Loucy (cell line): Measurements from ENCODE around the gene EDARADD.

Source experiments
- H2AFZ ChIP-seq: fragments of 200-600 bp; sonication (generic); 2 replicates; pipeline ENCODE4 v1.6.0; 2016; ENCODE audit warnings: antibody characterized with exemption, mild to moderate bottlenecking, low read length, moderate library complexity
- H3F3A ChIP-seq: fragments of 200-600 bp; 2 replicates; pipeline ENCODE4 v1.6.0; 2016; ENCODE audit warnings: antibody characterized with exemption, low read depth, mild to moderate bottlenecking
- H3K27me3 ChIP-seq: fragments of 200-600 bp; sonication (generic); 2 replicates; pipeline ENCODE4 v1.6.1; 2014; ENCODE audit warnings: low read length, mild to moderate bottlenecking; ENCODE audit not compliant: insufficient read depth, poor library complexity, severe bottlenecking
- H3K36me3 ChIP-seq: fragments of 200-600 bp; sonication (generic); 2 replicates; pipeline ENCODE4 v1.6.1; 2016; ENCODE audit warnings: low read length; ENCODE audit not compliant: insufficient read depth
- H3K4me1 ChIP-seq: fragments of 200-600 bp; sonication (generic); 2 replicates; pipeline ENCODE4 v1.5.1; 2014; ENCODE audit warnings: low read length, mild to moderate bottlenecking; ENCODE audit not compliant: insufficient read depth, poor library complexity, severe bottlenecking
- H3K4me2 ChIP-seq: fragments of 200-600 bp; sonication (generic); 2 replicates; pipeline ENCODE4 v1.6.0; 2014; ENCODE audit warnings: antibody characterized with exemption, low read length, low read depth, mild to moderate bottlenecking; ENCODE audit not compliant: poor library complexity, severe bottlenecking
- H3K4me3 ChIP-seq: fragments of 200-600 bp; sonication (generic); 2 replicates; pipeline ENCODE4 v1.5.1; 2014; ENCODE audit warnings: low read length, mild to moderate bottlenecking, mixed read lengths; ENCODE audit not compliant: poor library complexity, severe bottlenecking
- H3K79me2 ChIP-seq: fragments of 200-600 bp; sonication (generic); 2 replicates; pipeline ENCODE4 v1.6.1; 2014; ENCODE audit warnings: low read length; ENCODE audit not compliant: insufficient read depth
- H3K9ac ChIP-seq: fragments of 200-600 bp; sonication (generic); 2 replicates; pipeline ENCODE4 v1.6.0; 2014; ENCODE audit warnings: mild to moderate bottlenecking, low read depth, low read length, moderate library complexity; ENCODE audit not compliant: poor library complexity, severe bottlenecking
- H3K9me2 ChIP-seq: fragments of 200-600 bp; sonication (generic); replicated peaks from 2 replicates; pipeline ENCODE4 v1.6.1; 2016; ENCODE audit warnings: low read depth, low read length, mixed read lengths
- H3K9me3 ChIP-seq: fragments of 200-600 bp; sonication (generic); 2 replicates; pipeline ENCODE4 v1.6.1; 2014; ENCODE audit warnings: mild to moderate bottlenecking, antibody characterized with exemption, low read length, low read depth; ENCODE audit not compliant: insufficient read depth
- H4K20me1 ChIP-seq: fragments of 200-600 bp; sonication (generic); 2 replicates; pipeline ENCODE4 v1.6.0; 2014; ENCODE audit warnings: antibody characterized with exemption, low read length, mild to moderate bottlenecking; ENCODE audit not compliant: insufficient read depth, poor library complexity, severe bottlenecking
- CTCF ChIP-seq: fragments of 200-600 bp; sonication (generic); conservative IDR thresholded peaks from 2 replicates; pipeline ENCODE4 v1.5.1; 2014; ENCODE audit warnings: mild to moderate bottlenecking, antibody characterized with exemption, low read length
- EZH2phosphoT487 ChIP-seq: fragments of 200-600 bp; IDR thresholded peaks from 2 replicates; pipeline ENCODE4 v1.6.1; 2018; ENCODE audit warnings: antibody characterized with exemption, mild to moderate bottlenecking, moderate library complexity, borderline replicate concordance

The EDARADD gene

GRCh38 chr1:236451796-236452373, 57.8 kb downstream of the EDARADD start:
- Histone ChIP-seq H2AFZ (no peak overlapping the region), H3K36me3 (no peaks in the 10 kb centered on the region), H3K9ac (no peak overlapping the region), H4K20me1 (no peaks in the 10 kb centered on the region), H3K9me3 (no peaks in the 10 kb centered on the region), H3K4me3 (no peak overlapping the region), H3K79me2 (no peaks in the 10 kb centered on the region), H3F3A (no peaks in the 10 kb centered on the region), H3K9me2 (no peaks in the 10 kb centered on the region), H3K27me3 (no peaks in the 10 kb centered on the region), H3K4me1 (no peaks in the 10 kb centered on the region), H3K4me2 (no peak overlapping the region)
- TF ChIP-seq EZH2phosphoT487 (no peak), CTCF (peak; percentile 71)

- no peak overlapping the region for H3K4me3 ChIP-seq
- TF ChIP-seq CTCF = no peak
- TF ChIP-seq EZH2phosphoT487 = no peak
- H2AFZ ChIP-seq = no peak overlapping the region
- no peaks in the 10 kb centered on the region for H3K79me2 ChIP-seq
- H3K4me2 ChIP-seq = no peak overlapping the region
- no peaks in the 10 kb centered on the region for H3K27me3 ChIP-seq
- no peaks in the 10 kb centered on the region for H3K9me3 ChIP-seq
- no peaks in the 10 kb centered on the region for H4K20me1 ChIP-seq
- H3K9ac ChIP-seq = no peak overlapping the region
- H3K36me3 ChIP-seq = no peaks in the 10 kb centered on the region
- no peaks in the 10 kb centered on the region for H3K9me2 ChIP-seq
- no peaks in the 10 kb centered on the region for H3K4me1 ChIP-seq
- H3F3A ChIP-seq = no peaks in the 10 kb centered on the region
These were observed 61.2 kb downstream of the EDARADD start for GRCh38 chr1:236455243-236455642.

GRCh38 chr1:236457775-236458174, 63.7 kb downstream of the EDARADD start:
- Histone ChIP-seq H2AFZ (no peak overlapping the region), H3F3A (no peaks in the 10 kb centered on the region), H3K9me2 (no peaks in the 10 kb centered on the region), H3K36me3 (no peaks in the 10 kb centered on the region), H3K4me3 (no peak overlapping the region), H3K27me3 (no peaks in the 10 kb centered on the region), H3K79me2 (no peaks in the 10 kb centered on the region), H3K9me3 (no peaks in the 10 kb centered on the region), H3K4me2 (no peak overlapping the region), H4K20me1 (no peaks in the 10 kb centered on the region), H3K4me1 (no peaks in the 10 kb centered on the region), H3K9ac (no peak overlapping the region)
- no peak for TF ChIP-seq CTCF
